ENCODE data around the gene SLC38A4. TPM values are rescaled to one million over a fixed set of nuclear protein-coding genes. Genes with fewer than 3 reads are reported as not detected.
A peak's percentile ranks its signal among the peaks of the same experiment; 100 is the strongest.

Gene SLC38A4, protein sequence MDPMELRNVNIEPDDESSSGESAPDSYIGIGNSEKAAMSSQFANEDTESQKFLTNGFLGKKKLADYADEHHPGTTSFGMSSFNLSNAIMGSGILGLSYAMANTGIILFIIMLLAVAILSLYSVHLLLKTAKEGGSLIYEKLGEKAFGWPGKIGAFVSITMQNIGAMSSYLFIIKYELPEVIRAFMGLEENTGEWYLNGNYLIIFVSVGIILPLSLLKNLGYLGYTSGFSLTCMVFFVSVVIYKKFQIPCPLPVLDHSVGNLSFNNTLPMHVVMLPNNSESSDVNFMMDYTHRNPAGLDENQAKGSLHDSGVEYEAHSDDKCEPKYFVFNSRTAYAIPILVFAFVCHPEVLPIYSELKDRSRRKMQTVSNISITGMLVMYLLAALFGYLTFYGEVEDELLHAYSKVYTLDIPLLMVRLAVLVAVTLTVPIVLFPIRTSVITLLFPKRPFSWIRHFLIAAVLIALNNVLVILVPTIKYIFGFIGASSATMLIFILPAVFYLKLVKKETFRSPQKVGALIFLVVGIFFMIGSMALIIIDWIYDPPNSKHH
- under 1 TPM in 1 of 2 donors, not detected in 1; 0.14 TPM for total RNA-seq

DNA sequence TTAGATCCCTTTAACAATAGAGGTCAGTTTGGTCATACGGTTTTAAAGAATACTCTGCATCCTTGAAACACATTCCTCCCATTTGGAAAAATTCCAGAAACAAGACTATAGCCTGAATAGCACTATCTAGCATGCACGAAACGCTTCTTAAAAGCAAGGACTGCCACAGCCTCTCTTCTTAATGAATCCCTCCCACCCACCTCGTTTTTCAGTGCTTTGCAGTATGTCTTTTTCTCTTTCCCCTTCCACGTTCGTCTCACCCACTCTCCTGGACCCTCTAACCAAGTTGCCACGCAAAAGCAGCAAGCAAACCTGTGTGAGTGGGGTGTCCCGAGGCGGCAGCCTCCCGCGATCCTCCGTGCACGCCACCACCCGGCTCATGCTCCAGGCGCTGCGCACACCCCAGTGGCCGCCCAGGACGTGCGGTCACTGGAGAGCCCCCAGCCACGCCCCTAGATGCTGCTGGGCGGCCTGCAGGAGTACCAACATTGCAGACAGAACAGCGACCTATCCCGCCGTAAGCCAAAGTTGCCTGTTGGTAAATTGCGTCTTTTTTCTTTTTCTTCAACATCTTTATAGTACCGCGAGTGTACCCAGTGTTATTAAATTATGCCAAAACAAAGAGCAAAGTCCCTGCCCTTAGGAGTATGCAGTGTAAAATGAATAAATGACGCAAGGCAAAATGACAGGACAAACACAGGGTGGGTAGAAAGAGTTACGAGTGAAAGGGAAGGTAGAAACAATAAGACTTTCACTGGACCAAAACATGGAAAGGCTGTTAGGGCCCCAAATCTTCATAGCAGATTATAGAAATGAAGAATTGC lies at the start of gene SLC38A4:
Gene SLC38A4 (minus strand): TSS at position 407 of the 824 bp plus-strand sequence. CDS start 32,926 bp downstream, outside the sequence.
- no peak for DNase-seq (ENCODE audit: low spot score)
- Histone ChIP-seq H3K4me1 (ENCODE audit: control insufficient read depth in 1 of 2, low read depth in 2 of 2) (peaks cover 5 to 8% of the 10 kb centered on the region in 2 donors), H3K27ac (no peak within 1 kb of the TSS), H3K27me3 (replicated peaks; ENCODE audit: insufficient read depth) (no peaks in the 10 kb centered on the region), H3K4me3 (peak within 1 kb of the TSS; percentile 55), H3K9me3 (no peaks in the 10 kb centered on the region), H3K36me3 (no peaks in the 10 kb centered on the region)
- TF ChIP-seq, protein P1, sequence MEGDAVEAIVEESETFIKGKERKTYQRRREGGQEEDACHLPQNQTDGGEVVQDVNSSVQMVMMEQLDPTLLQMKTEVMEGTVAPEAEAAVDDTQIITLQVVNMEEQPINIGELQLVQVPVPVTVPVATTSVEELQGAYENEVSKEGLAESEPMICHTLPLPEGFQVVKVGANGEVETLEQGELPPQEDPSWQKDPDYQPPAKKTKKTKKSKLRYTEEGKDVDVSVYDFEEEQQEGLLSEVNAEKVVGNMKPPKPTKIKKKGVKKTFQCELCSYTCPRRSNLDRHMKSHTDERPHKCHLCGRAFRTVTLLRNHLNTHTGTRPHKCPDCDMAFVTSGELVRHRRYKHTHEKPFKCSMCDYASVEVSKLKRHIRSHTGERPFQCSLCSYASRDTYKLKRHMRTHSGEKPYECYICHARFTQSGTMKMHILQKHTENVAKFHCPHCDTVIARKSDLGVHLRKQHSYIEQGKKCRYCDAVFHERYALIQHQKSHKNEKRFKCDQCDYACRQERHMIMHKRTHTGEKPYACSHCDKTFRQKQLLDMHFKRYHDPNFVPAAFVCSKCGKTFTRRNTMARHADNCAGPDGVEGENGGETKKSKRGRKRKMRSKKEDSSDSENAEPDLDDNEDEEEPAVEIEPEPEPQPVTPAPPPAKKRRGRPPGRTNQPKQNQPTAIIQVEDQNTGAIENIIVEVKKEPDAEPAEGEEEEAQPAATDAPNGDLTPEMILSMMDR (IDR thresholded peaks at IDR 0.05), result no peak
- no peak for ATAC-seq (ENCODE audit: insufficient number of reproducible peaks, low FRiP score, low read depth)

DNA sequence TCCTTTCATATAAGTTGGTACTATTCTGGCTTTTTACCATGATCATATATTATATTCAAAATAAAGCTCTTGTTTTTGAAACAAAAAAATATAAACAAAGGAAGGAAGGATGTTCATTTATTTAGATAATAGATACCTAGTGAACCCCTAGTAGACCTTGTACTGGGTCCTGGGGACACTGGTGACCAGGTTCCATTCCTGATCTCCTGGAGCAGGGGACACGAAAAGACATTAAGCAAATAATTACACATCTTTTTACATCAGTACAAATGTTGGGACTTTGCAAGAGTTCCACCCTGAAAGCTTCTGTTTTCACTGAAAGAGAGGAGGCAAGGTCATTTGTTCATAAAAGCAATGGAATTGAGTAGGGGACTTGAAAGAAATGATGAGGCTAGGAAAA lies 49.3 kb upstream of the SLC38A4 start:
- Histone ChIP-seq H3K9me3 (peaks cover 9% of the 10 kb centered on the region), H3K27me3 (replicated peaks; ENCODE audit: insufficient read depth) (no peaks in the 10 kb centered on the region), H3K4me3 (no peak overlapping the region), H3K27ac (no peak overlapping the region), H3K4me1 (ENCODE audit: control insufficient read depth in 1 of 2, low read depth in 2 of 2) (no peaks in the 10 kb centered on the region), H3K36me3 (no peaks in the 10 kb centered on the region)
- no peak for DNase-seq (ENCODE audit: low spot score)
- no peak for ATAC-seq (ENCODE audit: insufficient number of reproducible peaks, low FRiP score, low read depth)
- TF ChIP-seq, protein P1 (IDR thresholded peaks at IDR 0.05), result no peak

DNA sequence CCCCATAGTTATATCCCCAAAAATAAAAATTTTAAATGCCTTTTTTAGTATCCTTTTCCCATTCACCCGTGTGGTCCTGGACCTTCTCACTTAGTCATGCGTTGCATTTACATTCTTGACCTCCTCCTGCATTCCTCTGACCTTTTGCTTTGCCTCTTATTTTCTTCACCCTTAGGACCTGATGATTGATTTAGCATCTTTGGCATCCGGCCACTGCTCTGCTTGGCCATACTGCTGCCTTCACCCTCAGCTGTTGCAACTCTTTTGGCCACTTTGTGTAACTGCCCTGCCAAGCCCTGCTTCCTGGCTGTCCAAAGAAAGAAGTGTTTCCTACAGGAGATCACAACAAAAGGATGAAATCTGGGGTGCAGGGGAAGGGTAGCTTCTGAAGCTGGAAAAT lies 48.8 kb upstream of the SLC38A4 start:
- no peak for ATAC-seq (ENCODE audit: insufficient number of reproducible peaks, low FRiP score, low read depth)
- no peaks in the 10 kb centered on the region for H3K36me3 ChIP-seq
- TF ChIP-seq, protein P1 (IDR thresholded peaks at IDR 0.05), result no peak
- no peak overlapping the region for H3K27ac ChIP-seq
- no peak for DNase-seq (ENCODE audit: low spot score)
- H3K4me1 ChIP-seq (ENCODE audit: control insufficient read depth in 1 of 2, low read depth in 2 of 2), result no peaks in the 10 kb centered on the region
- H3K4me3 ChIP-seq, result no peak overlapping the region
- H3K27me3 ChIP-seq (replicated peaks; ENCODE audit: insufficient read depth), result no peaks in the 10 kb centered on the region
- peaks cover 9% of the 10 kb centered on the region for H3K9me3 ChIP-seq

DNA sequence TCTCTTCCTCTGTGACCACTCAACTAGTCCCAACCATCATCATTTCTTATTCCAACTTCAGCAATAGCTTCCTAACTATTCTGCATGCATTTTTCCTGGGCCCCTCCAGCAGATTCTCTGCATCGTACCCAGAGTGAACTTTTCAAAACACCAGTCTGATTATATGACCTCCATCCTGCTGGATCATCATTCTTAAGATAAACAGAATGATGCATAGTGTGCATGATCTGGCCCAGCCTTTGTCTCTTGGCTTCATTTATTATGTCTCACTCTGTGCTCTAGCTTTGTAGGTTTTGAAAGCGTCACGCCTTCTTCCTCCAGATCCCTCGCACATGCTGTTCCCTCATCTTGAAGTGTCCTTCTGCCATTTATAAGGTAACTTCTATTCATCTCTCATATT lies 46.3 kb upstream of the SLC38A4 start:
- Histone ChIP-seq H3K27me3 (replicated peaks; ENCODE audit: insufficient read depth) (no peaks in the 10 kb centered on the region), H3K9me3 (peaks cover 5% of the 10 kb centered on the region), H3K27ac (no peak overlapping the region), H3K4me1 (ENCODE audit: control insufficient read depth in 1 of 2, low read depth in 2 of 2) (no peaks in the 10 kb centered on the region), H3K4me3 (no peak overlapping the region), H3K36me3 (no peaks in the 10 kb centered on the region)
- DNase-seq (ENCODE audit: low spot score) (no peak), ATAC-seq (ENCODE audit: insufficient number of reproducible peaks, low FRiP score, low read depth) (no peak)
- TF ChIP-seq, protein P1 (IDR thresholded peaks at IDR 0.05), result no peak

DNA sequence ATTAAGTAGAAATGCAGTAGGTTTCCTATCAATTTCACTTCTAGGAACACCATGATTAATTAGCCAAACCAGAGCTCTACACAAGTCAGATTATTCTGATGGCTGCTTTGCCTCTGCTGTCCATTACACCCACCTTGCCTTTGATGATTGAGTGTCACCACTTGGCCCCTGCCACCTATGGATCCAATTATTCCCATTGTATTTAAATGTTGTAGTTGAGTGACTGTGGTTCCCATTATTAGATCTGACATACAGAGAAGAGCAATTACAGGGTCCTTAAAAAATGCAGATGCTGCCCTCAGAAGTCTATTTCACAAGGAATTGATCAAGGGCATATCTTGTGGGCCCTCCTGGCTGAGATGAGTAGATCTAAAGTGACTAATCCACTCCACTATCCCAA lies 39.5 kb upstream of the SLC38A4 start:
- DNase-seq (ENCODE audit: low spot score), result no peak
- H3K9me3 ChIP-seq, result peaks cover 13% of the 10 kb centered on the region
- no peak for ATAC-seq (ENCODE audit: insufficient number of reproducible peaks, low FRiP score, low read depth)
- H3K27me3 ChIP-seq (replicated peaks; ENCODE audit: insufficient read depth), result no peaks in the 10 kb centered on the region
- TF ChIP-seq, protein P1 (IDR thresholded peaks at IDR 0.05), result no peak
- H3K4me1 ChIP-seq (ENCODE audit: control insufficient read depth in 1 of 2, low read depth in 2 of 2), result no peaks in the 10 kb centered on the region
- no peaks in the 10 kb centered on the region for H3K36me3 ChIP-seq
- H3K4me3 ChIP-seq, result no peak overlapping the region
- no peak overlapping the region for H3K27ac ChIP-seq
